ENCODE measurements around the gene GRN.

- TF ChIP-seq, protein P1, sequence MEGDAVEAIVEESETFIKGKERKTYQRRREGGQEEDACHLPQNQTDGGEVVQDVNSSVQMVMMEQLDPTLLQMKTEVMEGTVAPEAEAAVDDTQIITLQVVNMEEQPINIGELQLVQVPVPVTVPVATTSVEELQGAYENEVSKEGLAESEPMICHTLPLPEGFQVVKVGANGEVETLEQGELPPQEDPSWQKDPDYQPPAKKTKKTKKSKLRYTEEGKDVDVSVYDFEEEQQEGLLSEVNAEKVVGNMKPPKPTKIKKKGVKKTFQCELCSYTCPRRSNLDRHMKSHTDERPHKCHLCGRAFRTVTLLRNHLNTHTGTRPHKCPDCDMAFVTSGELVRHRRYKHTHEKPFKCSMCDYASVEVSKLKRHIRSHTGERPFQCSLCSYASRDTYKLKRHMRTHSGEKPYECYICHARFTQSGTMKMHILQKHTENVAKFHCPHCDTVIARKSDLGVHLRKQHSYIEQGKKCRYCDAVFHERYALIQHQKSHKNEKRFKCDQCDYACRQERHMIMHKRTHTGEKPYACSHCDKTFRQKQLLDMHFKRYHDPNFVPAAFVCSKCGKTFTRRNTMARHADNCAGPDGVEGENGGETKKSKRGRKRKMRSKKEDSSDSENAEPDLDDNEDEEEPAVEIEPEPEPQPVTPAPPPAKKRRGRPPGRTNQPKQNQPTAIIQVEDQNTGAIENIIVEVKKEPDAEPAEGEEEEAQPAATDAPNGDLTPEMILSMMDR (IDR thresholded peaks at IDR 0.05) = no peak
- no peak for TF ChIP-seq POLR2A (IDR thresholded peaks at IDR 0.05)
Measured at GRCh38 chr17:44372036-44372435, 26.9 kb downstream of the GRN start.
